GM20000 (cell line): ENCODE results near the gene IL13RA1.

Experiments
- DNase-seq: peaks from one replicate; pipeline ENCODE4 v3.0.0; 2012; ENCODE audit warnings: low spot score
- TF ChIP-seq, protein P1 (sequence below): IDR thresholded peaks from 2 replicates; pipeline ENCODE4 v1.5.1; 2012; ENCODE audit warnings: mild to moderate bottlenecking, control low read depth; ENCODE audit errors: extremely low read depth, missing control alignments

IL13RA1 gene

DNA sequence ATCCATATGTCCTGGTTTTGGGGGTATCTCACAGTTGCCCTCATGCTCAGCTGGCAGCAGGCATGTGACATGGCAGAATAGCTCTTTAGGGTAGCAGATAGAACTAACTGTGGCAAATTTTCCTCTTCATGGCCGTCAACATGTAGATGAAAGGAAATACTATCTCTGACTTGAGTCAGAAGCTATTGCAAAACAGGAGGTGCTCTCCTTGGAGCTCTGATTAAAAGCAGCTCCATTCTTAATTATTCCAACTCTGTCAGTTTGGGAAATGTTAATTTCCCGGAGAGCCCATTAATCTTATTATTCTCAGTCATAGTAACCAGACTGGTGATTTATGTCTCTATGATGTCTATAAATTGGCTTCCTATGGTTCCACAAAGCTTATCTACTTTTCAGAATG, 18.2 kb downstream of the IL13RA1 start:
- TF ChIP-seq, protein P1, sequence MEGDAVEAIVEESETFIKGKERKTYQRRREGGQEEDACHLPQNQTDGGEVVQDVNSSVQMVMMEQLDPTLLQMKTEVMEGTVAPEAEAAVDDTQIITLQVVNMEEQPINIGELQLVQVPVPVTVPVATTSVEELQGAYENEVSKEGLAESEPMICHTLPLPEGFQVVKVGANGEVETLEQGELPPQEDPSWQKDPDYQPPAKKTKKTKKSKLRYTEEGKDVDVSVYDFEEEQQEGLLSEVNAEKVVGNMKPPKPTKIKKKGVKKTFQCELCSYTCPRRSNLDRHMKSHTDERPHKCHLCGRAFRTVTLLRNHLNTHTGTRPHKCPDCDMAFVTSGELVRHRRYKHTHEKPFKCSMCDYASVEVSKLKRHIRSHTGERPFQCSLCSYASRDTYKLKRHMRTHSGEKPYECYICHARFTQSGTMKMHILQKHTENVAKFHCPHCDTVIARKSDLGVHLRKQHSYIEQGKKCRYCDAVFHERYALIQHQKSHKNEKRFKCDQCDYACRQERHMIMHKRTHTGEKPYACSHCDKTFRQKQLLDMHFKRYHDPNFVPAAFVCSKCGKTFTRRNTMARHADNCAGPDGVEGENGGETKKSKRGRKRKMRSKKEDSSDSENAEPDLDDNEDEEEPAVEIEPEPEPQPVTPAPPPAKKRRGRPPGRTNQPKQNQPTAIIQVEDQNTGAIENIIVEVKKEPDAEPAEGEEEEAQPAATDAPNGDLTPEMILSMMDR = no peak
- no peak for DNase-seq

DNA sequence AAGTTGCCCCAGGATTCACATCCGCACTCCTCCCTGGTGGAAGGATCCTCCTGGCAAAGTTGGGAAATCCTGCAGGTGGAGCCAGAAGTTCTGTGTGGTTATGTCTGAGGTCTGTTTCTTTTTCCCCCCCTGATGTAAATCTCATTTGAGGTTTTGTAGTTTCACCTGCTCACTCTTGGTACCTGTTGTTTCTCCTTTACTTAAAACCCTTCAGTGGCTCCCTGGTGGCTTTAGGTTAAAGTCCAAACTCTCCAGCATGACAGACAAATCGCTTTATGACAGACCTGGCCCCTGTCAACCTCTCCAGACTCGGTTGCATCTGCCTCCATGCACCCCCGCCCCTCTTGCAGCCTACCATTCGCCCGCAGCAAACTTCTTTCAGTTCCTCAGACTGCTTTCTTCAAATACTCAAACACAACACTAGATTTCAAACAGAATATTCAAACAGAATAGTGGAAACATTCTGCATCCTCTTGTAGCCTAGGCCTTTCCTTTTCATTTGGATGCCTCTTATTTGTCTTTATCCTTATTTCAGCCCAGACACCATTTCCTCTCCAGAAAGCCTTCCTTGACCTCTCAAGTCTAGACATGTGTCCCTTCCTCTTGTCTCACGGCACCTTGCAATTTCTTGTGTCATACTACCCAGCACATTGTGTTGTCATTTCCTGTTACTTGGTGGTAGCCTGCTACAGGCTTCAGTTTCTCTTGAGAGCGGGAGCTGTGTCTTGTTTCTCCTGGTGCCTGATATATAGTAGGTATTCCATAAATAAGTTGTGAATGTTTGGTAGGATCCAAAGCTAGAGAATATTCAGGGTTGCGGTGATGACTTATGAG, 24.8 kb downstream of the IL13RA1 start:
- DNase-seq = peak; percentile 37
- TF ChIP-seq, protein P1 = no peak

DNA sequence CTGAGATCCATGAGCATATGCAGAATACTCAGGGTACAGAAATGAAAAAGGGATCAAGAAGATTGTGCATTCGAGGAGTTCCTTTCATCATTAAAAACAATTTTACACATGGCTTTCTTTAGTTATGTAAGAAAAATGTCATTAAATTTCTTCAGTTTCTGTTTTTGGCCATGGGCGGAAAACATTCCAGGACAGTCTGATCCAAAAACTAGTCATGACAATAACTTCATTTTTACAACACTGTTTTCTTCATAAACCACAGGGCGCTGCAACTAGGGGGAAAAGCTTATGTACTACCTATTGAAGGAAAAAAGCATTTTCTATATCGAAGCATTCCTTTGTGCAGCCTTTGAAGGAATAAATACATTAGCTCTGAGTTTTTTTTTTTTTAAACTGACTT, 28.2 kb downstream of the IL13RA1 start:
- TF ChIP-seq, protein P1 = no peak
- DNase-seq = no peak

DNA sequence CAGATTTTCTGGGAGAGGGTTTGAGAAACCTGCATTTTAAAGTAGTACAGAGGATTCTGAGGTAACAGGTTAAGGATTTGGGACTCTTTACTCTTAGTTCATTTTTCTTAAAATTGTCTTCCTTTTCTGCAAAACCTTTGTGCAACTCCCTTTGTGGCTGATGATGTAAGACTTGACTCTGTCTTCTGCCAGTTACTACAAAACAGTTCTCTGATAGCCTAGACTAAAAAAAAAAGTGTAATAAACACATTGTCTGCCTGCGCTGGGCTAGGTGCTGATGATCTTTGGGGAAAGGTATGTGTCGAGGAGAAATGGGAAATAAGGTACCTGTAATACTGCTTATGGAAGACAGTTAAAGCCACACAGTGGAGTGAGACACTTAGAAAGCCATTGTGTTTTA, 28.7 kb downstream of the IL13RA1 start:
- DNase-seq = no peak
- TF ChIP-seq, protein P1 = no peak

DNA sequence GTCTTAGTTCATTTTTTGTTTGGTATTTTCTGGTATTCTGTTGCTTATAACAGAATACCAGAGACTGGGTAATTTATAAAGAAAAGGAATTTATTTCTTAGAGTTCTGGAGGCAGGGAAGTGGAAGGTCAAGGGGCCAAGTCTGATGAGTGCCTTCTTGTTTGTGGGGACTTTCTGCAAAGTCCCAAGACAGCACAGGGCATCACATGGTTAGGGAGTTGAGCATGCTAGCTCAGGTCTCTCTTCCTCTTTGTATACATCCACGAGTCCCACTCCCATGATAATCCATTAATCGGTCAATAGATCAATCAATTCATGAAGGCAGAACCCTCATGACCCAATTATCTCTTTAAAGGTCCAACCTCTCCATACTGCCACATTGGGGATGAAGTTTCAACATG, 31.1 kb downstream of the IL13RA1 start:
- no peak for DNase-seq

DNA sequence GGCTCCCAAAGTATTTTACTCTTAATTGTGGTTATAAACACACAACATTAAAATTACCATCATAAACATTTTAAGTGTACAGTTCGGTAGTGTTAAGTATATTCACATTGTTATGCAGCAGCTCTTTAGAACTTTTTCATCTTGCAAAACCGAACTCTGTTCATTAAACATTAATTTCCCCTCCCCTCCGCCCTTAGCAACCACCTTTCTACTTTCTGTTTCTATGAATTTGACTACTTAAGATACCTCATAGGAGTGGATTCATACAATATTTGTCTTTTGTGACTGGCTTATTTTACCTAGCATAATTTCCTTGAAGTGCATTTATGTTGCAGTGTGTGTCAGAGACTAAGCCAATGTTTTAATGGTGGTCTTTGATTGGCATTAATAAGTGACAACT, 32.6 kb downstream of the IL13RA1 start:
- TF ChIP-seq, protein P1 = no peak
- DNase-seq = no peak

More for the DNA sequence above, 31.1 kb downstream of the IL13RA1 start:
- TF ChIP-seq, protein P1 = no peak

DNA sequence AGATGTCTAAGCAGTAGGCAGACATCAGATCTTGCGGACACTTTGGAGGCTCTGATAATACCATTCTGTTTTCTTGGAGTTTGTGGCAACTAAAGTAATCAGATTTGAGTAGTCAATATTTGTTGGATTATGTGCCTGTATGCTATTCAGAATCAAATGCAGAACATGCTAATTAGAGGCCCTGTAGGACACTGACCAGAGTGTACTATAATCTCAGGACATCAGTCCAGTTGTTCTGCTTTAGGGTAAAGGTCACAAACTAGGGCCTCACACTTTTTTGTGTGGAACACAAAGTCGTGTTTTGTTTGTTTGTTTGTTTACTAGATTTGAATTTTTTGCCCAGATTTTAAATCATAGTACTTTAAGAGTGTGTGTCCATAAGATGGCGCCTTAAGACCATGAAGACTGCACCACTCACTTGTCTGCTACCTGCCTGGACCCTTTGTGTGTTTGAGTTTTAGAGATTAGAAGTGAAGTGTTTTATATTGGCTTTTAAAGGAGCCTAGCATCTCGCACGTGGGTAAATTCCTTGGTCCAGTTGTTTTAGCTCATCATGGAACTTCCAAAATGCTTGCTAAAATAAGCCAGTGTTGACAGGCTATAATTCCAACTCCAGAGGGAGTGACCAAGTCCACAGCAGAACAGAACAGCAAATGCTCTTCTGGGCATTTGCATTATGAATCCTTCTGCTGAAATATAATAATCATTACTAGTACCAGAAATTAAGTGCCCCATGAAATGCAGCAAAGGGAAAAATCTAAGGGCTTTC, 34.7 kb downstream of the IL13RA1 start:
- DNase-seq = peak; percentile 10
- TF ChIP-seq, protein P1 = no peak
